Tibial nerve (tissue), 4 donors: ENCODE results near the gene ZGPAT. TPM values are rescaled to one million over a fixed set of nuclear protein-coding genes. Genes with fewer than 3 reads are reported as not detected.

Experiments used
- DNase-seq, 2 donors: peaks; one replicate each; pipeline ENCODE4 v3.0.0-alpha.2; 2019; ENCODE audit warnings: low spot score in 2 of 2
- H3K27ac ChIP-seq, 4 donors: fragments of 200-600 bp; sonication (generic) in 3 of 4; one replicate each; pipeline ENCODE4 v1.5.1; 2017 to 2019; ENCODE audit warnings: mild to moderate bottlenecking in 1 of 4
- H3K27me3 ChIP-seq, 2 donors: fragments of 200-600 bp; sonication (generic) in 1 of 2; one replicate each; pipeline versions ENCODE4 v1.5.1 to v1.6.0; 2017 to 2019
- H3K36me3 ChIP-seq, 3 donors: fragments of 200-600 bp; sonication (generic); one replicate each; pipeline ENCODE4 v1.5.1; 2018 to 2019
- H3K4me1 ChIP-seq, 4 donors: fragments of 200-600 bp; sonication (generic) in 3 of 4; one replicate each; pipeline ENCODE4 v1.5.1; 2017 to 2019
- H3K4me3 ChIP-seq, 4 donors: fragments of 200-600 bp; sonication (generic) in 3 of 4; one replicate each; pipeline ENCODE4 v1.5.1; 2017 to 2019; ENCODE audit warnings: mild to moderate bottlenecking in 1 of 4, moderate library complexity in 1 of 4
- H3K9me3 ChIP-seq, 4 donors: fragments of 200-600 bp; sonication (generic) in 3 of 4; one replicate each; pipeline ENCODE4 v1.5.1; 2017 to 2019
- EP300 ChIP-seq, 2 donors: sonication (generic); formaldehyde crosslinking; IDR thresholded peaks; one replicate each; pipeline ENCODE4 v1.6.1; 2017; ENCODE audit warnings: antibody characterized with exemption in 2 of 2, mild to moderate bottlenecking in 1 of 2
- POLR2A ChIP-seq, 2 donors: fragments of 450-650 bp; IDR thresholded peaks; one replicate each; pipeline ENCODE4 v1.6.1; 2017; ENCODE audit warnings: antibody characterized with exemption in 2 of 2, mild to moderate bottlenecking in 2 of 2, moderate library complexity in 2 of 2
- WGBS, 2 donors: methylation state at CpG; one replicate each; pipeline ENCODE4 v1.1.5; 2018; 5-methylcytosine and 5-hydroxymethylcytosine counted together
- total RNA-seq, 4 donors: library from RNA; depleted of rRNA; stranded (reverse); fragments of >200 nt; gene quantifications; one replicate each; pipeline ENCODE4 v1.1.0, GENCODE V29; 2016
- TF ChIP-seq, protein P1 (sequence below), 5 experiments: fragments of 200-600 bp in 3 of 5; fragments of 450-650 bp in 2 of 5; sonication (generic) in 3 of 5; IDR thresholded peaks; one replicate each; pipeline ENCODE4 v1.5.1; 2016 to 2019; ENCODE audit warnings: antibody characterized with exemption in 5 of 5, mild to moderate bottlenecking in 3 of 5, moderate library complexity in 2 of 5

Gene ZGPAT
- total RNA-seq, 4 donors from 2014 or later, result 27.5 to 70.8 (median 40.9) TPM

DNA sequence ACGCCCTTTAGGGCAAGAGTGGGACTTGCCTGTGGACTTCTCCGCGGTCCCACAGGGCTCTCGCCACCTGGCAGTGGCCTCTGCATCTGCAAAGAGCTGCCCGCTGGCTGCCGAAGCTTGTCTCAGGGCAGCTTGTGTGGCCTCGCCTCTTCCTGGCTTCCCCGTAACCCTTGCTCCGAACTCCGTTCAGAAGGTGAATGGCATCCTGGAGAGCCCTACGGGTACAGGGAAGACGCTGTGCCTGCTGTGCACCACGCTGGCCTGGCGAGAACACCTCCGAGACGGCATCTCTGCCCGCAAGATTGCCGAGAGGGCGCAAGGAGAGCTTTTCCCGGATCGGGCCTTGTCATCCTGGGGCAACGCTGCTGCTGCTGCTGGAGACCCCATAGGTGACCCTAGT is 46.7 kb upstream of the ZGPAT start:
- H3K36me3 ChIP-seq, result peaks cover 0 to 55% (median 4%) of the 10 kb centered on the region in 3 donors
- H3K27ac ChIP-seq, result no peak overlapping the region
- H3K9me3 ChIP-seq, result no peaks in the 10 kb centered on the region
- TF ChIP-seq, protein P1, sequence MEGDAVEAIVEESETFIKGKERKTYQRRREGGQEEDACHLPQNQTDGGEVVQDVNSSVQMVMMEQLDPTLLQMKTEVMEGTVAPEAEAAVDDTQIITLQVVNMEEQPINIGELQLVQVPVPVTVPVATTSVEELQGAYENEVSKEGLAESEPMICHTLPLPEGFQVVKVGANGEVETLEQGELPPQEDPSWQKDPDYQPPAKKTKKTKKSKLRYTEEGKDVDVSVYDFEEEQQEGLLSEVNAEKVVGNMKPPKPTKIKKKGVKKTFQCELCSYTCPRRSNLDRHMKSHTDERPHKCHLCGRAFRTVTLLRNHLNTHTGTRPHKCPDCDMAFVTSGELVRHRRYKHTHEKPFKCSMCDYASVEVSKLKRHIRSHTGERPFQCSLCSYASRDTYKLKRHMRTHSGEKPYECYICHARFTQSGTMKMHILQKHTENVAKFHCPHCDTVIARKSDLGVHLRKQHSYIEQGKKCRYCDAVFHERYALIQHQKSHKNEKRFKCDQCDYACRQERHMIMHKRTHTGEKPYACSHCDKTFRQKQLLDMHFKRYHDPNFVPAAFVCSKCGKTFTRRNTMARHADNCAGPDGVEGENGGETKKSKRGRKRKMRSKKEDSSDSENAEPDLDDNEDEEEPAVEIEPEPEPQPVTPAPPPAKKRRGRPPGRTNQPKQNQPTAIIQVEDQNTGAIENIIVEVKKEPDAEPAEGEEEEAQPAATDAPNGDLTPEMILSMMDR (IDR thresholded peaks at IDR 0.05), result no peak
- TF ChIP-seq EP300 (IDR thresholded peaks at IDR 0.05) (no peak), POLR2A (IDR thresholded peaks at IDR 0.05) (no peak)
- peaks cover 0 to 30% (median 16%) of the 10 kb centered on the region in 4 donors for H3K4me1 ChIP-seq
- 94 to 98% methylated on average over 20 to 21 of the region's 22 CpGs for WGBS, 2 donors
- no peak for DNase-seq
- no peak overlapping the region for H3K4me3 ChIP-seq
- no peaks in the 10 kb centered on the region for H3K27me3 ChIP-seq

DNA sequence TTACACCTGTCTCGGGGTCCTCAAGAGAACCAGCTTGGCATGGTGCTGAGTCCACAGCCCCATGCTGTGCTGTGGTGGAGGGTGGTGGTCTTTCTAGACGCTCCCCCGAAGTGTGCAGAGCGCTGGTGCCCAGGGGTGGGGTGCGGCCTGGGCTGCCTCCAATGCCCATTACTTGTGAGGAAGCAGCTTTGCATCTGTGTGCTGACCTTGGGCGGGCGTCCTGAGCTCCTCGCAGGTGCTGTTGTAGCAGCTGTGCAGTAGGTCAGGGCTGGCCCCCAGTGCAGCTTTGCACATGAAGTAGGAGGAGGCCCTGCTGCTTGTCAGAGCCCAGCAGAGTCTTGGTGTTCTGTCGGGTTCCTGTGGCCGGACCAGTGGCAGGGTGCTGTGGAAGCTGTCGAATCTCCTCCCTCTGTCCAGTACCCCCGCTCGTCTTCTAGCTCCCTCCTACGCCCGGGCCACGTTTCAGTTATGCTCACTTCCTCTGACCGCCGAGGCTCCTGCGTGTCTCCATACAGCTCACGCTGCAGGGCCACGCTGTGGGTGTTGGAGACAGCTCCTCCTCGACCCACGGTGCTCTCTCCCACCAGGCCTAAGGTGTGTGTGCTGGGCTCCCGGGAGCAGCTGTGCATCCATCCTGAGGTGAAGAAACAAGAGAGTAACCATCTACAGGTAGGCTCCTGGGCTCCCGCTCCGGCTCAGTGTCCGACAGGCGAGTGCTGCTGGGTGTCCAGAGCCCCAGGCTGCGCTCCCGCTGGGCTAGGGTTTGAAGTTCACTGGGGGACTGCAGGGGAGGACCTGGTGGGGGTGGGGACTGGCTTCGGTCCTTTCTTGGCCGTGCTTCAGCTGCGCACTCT is 45.7 kb upstream of the ZGPAT start:
- peaks cover 0 to 64% (median 4%) of the 10 kb centered on the region in 3 donors for H3K36me3 ChIP-seq

DNA sequence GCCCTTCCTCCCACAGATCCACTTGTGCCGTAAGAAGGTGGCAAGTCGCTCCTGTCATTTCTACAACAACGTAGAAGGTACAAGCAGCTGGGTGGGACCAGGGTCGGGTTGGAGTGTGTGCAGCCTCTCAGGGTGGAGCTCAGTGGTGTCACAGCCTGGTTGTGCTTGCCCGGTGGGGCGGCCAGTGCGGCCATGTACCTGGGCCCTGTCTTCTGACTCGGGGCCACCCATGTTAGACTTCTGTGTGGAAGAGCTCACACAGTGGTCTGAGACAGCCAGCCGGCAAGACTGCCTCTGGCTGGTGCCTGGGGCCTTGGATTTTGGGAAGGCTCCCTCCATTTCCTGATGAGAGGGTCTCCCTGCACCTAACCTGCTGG is 45.0 kb upstream of the ZGPAT start:
- H3K4me1 ChIP-seq, result peaks cover 0 to 20% (median 10%) of the 10 kb centered on the region in 4 donors

More for the DNA sequence above, 45.7 kb upstream of the ZGPAT start:
- Histone ChIP-seq H3K4me1 (peaks cover 0 to 26% (median 15%) of the 10 kb centered on the region in 4 donors), H3K27ac (no peak overlapping the region), H3K27me3 (no peaks in the 10 kb centered on the region), H3K4me3 (no peak overlapping the region), H3K9me3 (no peaks in the 10 kb centered on the region)
- no peak for DNase-seq
- 92 to 95% methylated on average over 27 to 32 of the region's 33 CpGs for WGBS, 2 donors
- TF ChIP-seq EP300 (IDR thresholded peaks at IDR 0.05) (no peak), POLR2A (IDR thresholded peaks at IDR 0.05) (no peak)
- TF ChIP-seq, protein P1 (IDR thresholded peaks at IDR 0.05), result no peak

DNA sequence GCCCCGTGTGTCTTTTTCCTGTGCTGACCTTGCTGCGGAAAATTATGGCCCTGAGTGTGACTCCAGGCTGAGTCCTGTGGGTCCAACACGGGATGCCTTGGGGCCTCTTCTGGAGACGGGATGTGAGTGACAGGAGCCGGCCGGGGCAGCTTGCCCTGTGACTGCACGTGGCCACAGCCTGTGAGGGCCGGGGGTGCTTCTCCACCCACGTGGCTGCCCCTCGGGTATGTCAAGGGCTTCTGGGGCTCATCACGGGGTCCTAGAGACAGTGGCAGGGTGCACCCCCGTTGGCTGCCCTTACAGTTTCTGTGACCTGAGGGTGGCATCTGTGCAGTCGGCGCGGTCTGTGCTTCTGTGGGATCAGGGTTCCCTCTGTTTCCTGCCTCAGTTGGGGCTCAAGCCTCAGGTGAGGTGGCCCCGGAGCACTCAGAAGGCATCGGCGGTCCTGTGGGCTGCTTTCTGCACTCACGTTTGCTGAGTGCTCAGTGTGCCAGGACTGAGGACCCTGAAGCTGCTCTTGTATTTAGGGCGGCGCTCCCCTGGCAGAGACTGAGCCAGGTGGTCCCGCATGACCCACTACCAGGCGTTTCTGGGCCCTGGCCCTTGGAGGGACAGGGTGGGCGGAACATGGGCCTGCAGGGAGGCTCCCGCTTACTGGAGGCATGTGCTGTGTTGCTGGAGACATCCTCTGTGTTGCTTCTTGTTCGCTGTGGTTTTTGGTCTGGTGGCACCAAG is 44.3 kb upstream of the ZGPAT start:
- Histone ChIP-seq H3K27me3 (no peaks in the 10 kb centered on the region), H3K36me3 (peaks cover 0 to 77% (median 16%) of the 10 kb centered on the region in 3 donors), H3K4me3 (no peak overlapping the region), H3K9me3 (no peaks in the 10 kb centered on the region), H3K4me1 (peaks cover 0 to 19% (median 9%) of the 10 kb centered on the region in 4 donors), H3K27ac (no peak overlapping the region)
- TF ChIP-seq, protein P1 (IDR thresholded peaks at IDR 0.05), result no peak
- TF ChIP-seq EP300 (IDR thresholded peaks at IDR 0.05), result no peak
- TF ChIP-seq POLR2A (IDR thresholded peaks at IDR 0.05), result no peak
- WGBS, 2 donors, result 92 to 95% methylated on average over 14 to 18 of the region's 26 CpGs
- no peak for DNase-seq

More for the DNA sequence above, 45.0 kb upstream of the ZGPAT start:
- no peaks in the 10 kb centered on the region for H3K9me3 ChIP-seq
- TF ChIP-seq EP300 (IDR thresholded peaks at IDR 0.05) (no peak), POLR2A (IDR thresholded peaks at IDR 0.05) (no peak)
- TF ChIP-seq, protein P1 (IDR thresholded peaks at IDR 0.05), result no peak
- 90 to 91% methylated on average over 8 to 9 of the region's 9 CpGs for WGBS, 2 donors
- DNase-seq, result no peak
- peaks cover 0 to 70% (median 10%) of the 10 kb centered on the region in 3 donors for H3K36me3 ChIP-seq
- H3K4me3 ChIP-seq, result no peak overlapping the region
- H3K27ac ChIP-seq, result no peak overlapping the region
- H3K27me3 ChIP-seq, result no peaks in the 10 kb centered on the region
